Activated CD8-positive, alpha-beta memory T cell treated with anti-CD3 and anti-CD28 coated beads for 1 hour (primary cell): ENCODE data around the gene HDAC8.
"Not testable (repeated sequence)": the region's sequence is repeated elsewhere in the genome, so short reads cannot be mapped to it uniquely, and the experiment has no call there.

Experiments used
- DNase-seq, 2 donors: peaks; one replicate each; pipeline ENCODE4 v3.0.0-alpha.2; 2020; ENCODE audit warnings: low read depth in 1 of 2; ENCODE audit errors: extremely low read depth in 1 of 2

HDAC8 gene

DNA sequence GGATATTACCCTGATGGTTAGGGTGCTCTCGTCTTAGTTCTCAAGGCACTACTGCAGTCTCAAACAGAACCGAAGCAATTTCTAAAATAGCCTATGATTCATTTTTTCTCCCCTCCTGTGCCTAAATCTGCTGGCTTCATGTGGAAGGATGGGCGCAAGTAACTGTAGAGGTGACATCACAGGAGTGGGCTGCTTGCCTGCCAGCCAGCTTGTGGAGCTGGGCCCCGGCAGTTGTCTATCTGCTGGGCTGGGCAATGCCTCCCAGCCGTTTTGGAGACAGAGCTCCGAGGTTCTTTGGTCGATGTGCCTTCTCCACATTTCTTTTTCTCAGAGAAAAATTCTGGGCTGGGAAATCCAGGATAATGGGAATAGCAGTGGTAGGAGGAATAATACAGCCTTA, 232.6 kb downstream of the HDAC8 start:
- no peak for DNase-seq

DNA sequence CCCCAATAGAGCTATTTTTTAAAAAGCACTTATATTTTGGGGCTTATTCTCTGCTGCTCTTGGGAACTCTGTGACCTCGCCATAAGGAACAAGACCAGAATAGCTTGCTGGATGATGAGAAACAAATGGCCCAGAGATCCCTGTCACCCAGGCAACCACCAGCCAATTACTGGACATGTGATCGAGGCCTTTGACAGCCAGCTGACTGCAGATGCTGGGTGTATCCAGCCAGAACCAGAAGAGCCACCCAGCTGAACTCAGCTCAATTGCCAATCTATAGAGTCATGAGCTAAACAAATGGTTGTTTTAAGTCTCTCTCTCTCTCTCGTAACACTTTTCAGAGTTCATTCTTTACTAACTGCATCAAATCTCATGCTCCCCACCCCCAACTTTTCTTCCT, 242.5 kb downstream of the HDAC8 start:
- no peak for DNase-seq

DNA sequence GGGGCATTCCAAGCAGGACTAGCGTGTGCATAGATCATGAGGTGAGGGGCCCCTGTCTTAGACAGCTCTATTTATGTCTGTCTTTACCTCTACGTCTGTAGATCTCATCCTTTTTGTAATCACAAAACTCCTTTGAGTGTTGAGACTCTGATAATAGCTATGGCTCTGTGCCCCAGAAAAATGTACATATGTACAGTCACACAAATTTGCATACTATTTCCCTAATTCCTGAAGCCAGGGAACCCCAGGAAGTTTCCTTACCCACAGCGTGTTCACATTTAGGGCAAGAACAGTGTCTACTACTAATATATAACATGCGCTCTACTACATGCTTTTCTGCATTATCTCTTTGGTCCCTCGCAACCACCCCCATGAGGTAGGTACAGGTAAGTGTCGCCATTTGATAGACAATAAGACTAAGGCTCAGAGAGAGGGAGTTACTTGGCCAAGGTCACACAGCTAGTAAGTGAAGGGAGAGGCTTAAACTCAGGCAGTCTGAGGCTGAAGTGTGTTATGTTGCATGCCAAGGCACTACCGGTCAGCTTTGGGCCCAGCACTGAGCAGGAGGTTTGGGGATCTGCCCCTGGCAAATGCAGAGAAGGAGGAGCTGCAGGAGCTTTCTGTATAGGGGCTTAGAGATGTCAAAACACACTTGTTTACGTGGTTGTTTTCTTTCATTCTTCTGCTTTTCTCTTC, 245.9 kb downstream of the HDAC8 start:
- DNase-seq, result no peak

GRCh38 chrX:72319651-72320050, 253.0 kb downstream of the HDAC8 start:
- not testable (repeated sequence) for DNase-seq

GRCh38 chrX:72317139-72317538, 255.5 kb downstream of the HDAC8 start:
- no peak for DNase-seq

- no peak for DNase-seq
These were observed 256.1 kb downstream of the HDAC8 start for GRCh38 chrX:72316408-72317110.

- DNase-seq, result no peak
These were observed 257.8 kb downstream of the HDAC8 start for GRCh38 chrX:72314881-72315280.

GRCh38 chrX:72313707-72314641, 258.7 kb downstream of the HDAC8 start:
- DNase-seq, result no peak

DNA sequence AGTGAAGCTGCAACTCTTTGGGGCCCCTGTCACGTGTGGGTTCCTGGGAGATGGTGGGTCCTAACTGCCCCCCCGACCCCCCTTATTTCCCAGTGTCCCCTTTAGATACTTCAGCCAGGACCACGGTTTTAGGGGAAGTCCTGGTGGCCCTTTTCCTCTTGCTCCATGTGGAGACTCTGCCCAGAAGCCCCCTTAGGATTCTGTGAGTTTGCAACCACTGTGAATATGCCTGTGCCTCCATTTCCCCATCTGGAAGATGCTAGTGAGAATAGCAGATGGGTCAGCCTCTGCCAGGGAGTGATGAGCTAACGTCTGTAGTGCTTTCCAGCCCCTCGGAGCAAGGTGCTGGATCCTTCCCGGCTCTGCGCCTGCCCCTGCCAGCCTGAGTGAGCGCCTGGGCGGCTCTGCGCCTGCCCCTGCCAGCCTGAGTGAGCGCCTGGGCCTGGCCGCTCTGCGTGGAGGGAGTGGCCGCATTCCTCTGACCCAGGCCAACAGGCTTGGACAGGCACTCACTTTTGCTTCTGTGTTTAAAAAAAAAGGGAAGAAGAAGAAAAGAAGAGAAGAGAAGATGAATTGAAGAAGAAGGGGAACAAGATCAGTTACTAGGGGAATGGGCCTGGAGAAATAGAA, 260.2 kb downstream of the HDAC8 start:
- no peak for DNase-seq

DNA sequence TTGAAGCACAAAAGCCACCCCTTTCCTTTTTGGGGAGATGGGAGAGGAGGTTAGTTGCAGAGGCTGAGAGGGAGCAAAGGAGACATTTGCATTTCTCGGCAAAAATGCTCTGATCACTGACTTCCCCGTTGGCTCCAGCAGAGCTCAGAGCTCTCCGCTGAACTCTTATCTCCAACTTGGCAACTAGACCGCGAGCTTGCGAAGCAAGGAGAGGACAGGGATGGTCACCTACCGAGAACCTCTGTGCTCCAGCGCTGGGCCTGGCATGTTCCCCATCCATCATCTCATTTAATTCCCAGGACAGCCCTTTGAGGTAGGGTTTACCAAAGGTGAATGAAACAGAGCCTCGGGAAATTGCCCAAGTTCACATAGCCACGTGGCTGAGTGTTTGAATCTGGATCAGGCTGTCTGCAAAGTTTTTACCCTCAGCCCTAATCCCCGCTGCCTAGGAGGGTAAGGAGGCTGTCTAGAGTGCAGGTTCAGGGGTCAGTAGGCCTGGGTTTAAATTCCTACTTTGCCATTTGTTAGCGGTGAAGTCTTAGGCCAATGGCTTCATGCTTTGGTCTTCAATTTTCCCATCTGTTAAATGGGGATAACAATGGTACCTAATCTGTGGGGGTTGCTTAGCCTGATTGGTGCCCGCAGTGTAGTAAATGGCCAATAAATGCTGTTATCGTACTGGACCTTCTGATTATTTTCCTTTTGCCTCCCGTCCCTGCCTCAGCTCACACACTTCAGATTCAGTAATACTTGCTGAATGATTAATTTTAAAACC, 263.2 kb downstream of the HDAC8 start:
- no peak for DNase-seq

DNA sequence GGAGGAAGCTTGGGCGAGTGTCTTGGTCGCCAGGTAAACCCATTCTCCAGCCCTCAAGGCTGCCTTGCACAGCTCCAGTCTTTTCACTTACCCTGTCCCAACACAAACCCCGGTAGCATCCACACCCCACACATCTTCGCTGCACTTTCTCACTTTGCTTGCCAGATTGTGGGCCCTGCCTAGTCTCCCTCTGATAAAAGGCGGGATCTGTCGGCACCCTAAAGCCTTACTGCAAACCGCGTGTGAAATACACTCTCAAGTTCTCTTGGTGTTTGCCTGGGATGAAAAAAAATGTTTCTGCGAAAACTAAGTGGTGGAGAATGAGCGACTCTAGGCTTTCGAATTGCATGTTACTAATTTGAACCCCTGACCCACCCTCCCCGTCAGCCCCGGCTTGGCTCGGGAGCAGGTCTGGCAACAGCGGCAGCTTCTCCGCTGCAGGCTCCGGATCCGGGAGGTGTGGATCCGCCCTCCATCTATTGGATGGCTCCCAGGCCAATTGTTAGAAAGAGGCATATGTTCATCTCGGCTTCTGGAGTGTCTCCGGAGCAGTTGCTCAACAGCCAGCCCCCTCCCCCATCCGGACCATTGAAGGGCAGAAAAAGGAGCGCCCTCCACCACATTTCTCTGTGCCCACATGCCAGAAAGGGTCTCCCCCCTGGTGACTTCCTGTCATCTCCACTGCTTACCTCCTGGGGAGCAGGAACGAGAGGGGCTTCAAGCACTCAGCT, 263.9 kb downstream of the HDAC8 start:
- no peak for DNase-seq

DNA sequence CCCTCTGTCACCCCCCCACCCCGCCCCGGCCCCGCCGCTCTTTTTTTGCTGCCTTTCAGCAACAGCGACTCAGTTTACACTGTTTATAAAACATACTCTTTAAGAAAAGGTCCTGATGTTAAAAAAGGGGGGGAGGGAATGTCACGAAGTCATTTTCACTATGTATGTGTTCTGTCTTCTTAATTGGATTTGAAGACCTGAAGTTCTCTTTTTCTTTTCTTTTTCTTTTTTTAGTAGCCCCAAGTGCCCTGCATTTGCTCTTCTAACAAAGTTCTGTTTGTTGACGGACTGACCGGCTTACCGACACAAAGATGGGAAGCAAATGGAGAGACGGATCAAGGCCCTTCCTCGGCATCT, 264.5 kb downstream of the HDAC8 start:
- no peak for DNase-seq

- no peak for DNase-seq
These were observed 265.0 kb downstream of the HDAC8 start for GRCh38 chrX:72307646-72308051.

- DNase-seq, result no peak
These were observed 265.6 kb downstream of the HDAC8 start for GRCh38 chrX:72306851-72307645.

DNA sequence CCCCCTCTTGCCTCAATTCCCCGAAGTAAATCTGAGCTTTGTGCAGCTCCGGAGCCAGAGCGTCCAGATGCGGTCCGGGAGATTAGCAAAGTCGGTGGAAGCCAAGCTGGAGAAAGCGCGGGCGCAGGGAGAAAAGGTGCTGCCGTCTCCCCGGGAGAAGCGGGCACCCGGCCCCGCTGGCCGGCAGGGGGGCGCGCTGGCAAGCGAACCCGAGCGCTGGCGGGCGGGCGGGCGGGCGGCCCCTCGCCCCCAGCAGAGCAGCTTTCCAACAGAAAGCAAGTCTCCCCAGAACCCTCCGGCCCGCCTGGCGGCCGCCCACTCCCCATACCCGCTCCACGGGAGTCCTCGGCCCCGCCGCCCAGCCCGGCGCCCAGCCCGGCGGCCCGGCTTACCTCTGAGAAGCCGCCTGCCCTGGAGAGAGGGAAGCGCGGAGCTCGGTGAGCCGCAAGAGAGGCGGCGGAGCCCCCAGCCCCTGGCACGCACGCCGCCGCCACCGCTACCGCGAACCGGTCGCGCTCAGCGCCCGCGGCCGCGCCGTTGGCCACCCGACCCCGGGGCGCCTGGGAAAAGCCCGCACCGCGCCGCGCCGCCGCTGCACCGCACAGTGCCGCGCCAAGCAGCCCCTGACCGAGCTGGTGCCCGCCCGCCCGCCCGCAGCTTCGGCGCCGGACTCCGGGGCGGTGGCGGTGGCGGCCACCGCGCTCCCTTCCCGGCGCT, 266.4 kb downstream of the HDAC8 start:
- no peak for DNase-seq

- no peak for DNase-seq
These were observed 267.2 kb downstream of the HDAC8 start, which contains the start of gene CITED1 for GRCh38 chrX:72305286-72306084. TSS of gene CITED1 (minus strand) at chrX:72305914. CDS start at chrX:72302869, 3,045 bp downstream.

DNA sequence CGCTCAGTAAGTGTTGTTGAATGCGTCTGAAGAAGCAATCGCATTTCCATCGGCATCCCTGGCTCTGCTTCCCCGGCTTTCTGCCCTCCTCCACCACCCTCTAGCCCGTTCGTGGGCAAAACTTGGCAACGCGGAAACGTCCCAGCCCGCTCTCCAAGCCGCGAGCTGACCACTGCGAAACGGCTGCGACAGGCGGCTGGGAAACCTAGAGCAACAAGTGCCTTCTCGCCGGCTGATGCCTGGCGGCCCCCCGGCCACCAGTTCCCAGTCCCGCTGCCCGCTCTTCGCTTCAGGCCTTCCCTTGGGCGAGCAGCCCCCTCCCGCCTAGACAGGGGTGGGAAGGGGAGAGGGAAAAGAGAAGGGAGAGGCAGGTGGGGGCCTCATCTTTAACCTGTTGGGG, 267.8 kb downstream of the HDAC8 start:
- no peak for DNase-seq
